ENCODE results near the gene GRB10. TPM values are rescaled to one million over a fixed set of nuclear protein-coding genes. Genes with fewer than 3 reads are reported as not detected.
A peak's percentile ranks its signal among the peaks of the same experiment; 100 is the strongest.

The GRB10 gene
- total RNA-seq, 4 donors from 2014 or later, result 32.1 to 50.3 (median 38.1) TPM

DNA sequence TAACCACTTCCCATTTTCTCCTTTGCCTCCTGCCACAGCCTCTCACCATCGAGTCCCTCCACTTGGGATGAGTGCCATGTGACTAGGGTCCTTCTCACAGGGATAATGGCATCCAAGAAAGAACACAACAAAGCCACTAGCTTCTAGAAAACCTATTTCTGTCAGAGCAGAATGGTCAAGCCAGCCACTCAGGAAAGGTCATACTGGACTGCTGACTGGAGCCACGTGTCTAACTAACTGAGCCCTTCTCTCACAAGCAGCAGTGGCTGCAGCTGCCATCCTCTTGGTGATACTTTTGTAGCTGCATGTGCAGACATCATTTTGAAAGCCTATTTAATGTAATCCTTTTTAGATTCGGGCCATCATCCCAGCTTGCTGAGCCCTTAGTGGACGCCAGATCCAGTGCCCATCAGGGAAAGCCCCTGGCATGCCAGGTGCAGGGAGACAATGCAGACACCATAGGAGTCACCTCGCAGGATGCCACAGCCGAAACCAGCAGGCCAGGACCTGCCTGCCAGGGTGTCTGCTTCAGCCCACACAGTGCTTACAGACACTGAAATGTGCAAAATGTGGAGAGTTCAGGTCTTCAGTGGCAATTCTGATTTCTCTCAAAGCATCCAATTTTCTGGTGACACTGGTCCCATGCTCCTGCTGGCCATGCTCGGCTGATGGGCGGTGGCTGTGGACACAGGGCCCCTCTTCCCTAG lies 119.1 kb downstream of the GRB10 start:
- Histone ChIP-seq H3K9me3 (no peaks in the 10 kb centered on the region), H3K27me3 (no peaks in the 10 kb centered on the region), H3K4me1 (peaks cover 0 to 19% (median 8%) of the 10 kb centered on the region in 4 donors), H3K36me3 (peaks cover 0 to 18% (median 0%) of the 10 kb centered on the region in 3 donors), H3K4me3 (no peak overlapping the region), H3K27ac (peak overlapping the region in 2 of 4 donors; percentile 13 to 14)
- DNase-seq, result no peak
- TF ChIP-seq, protein P1, sequence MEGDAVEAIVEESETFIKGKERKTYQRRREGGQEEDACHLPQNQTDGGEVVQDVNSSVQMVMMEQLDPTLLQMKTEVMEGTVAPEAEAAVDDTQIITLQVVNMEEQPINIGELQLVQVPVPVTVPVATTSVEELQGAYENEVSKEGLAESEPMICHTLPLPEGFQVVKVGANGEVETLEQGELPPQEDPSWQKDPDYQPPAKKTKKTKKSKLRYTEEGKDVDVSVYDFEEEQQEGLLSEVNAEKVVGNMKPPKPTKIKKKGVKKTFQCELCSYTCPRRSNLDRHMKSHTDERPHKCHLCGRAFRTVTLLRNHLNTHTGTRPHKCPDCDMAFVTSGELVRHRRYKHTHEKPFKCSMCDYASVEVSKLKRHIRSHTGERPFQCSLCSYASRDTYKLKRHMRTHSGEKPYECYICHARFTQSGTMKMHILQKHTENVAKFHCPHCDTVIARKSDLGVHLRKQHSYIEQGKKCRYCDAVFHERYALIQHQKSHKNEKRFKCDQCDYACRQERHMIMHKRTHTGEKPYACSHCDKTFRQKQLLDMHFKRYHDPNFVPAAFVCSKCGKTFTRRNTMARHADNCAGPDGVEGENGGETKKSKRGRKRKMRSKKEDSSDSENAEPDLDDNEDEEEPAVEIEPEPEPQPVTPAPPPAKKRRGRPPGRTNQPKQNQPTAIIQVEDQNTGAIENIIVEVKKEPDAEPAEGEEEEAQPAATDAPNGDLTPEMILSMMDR (IDR thresholded peaks at IDR 0.05), result no peak
- TF ChIP-seq POLR2A (IDR thresholded peaks at IDR 0.05), result no peak

DNA sequence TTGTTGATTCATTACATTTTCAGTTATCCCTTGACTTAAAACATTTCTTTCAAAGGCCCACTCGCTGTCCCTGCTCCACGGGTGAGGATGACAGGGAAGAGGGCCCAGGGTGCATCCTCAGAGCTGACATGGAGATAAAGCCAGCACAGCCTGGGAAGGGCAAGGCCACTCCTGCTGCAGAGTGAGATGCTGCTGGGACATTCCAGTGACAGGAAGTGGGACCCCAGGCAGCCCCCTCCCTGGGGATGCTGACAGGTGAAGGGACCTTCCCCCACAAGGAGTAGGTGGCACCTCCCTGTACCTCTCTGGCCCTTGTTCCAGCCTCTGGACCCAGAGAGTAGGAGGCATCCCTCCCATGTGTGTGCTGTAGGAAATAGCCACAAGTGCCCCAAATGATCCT lies 119.7 kb downstream of the GRB10 start:
- no peaks in the 10 kb centered on the region for H3K27me3 ChIP-seq
- H3K36me3 ChIP-seq, result peaks cover 0 to 18% (median 0%) of the 10 kb centered on the region in 3 donors
- no peaks in the 10 kb centered on the region for H3K9me3 ChIP-seq
- no peak for DNase-seq
- H3K4me1 ChIP-seq, result peaks cover 0 to 19% (median 8%) of the 10 kb centered on the region in 4 donors
- H3K27ac ChIP-seq, result peak overlapping the region in 1 of 4 donors; percentile 27
- TF ChIP-seq, protein P1 (IDR thresholded peaks at IDR 0.05), result no peak
- TF ChIP-seq POLR2A (IDR thresholded peaks at IDR 0.05), result no peak
- no peak overlapping the region for H3K4me3 ChIP-seq

DNA sequence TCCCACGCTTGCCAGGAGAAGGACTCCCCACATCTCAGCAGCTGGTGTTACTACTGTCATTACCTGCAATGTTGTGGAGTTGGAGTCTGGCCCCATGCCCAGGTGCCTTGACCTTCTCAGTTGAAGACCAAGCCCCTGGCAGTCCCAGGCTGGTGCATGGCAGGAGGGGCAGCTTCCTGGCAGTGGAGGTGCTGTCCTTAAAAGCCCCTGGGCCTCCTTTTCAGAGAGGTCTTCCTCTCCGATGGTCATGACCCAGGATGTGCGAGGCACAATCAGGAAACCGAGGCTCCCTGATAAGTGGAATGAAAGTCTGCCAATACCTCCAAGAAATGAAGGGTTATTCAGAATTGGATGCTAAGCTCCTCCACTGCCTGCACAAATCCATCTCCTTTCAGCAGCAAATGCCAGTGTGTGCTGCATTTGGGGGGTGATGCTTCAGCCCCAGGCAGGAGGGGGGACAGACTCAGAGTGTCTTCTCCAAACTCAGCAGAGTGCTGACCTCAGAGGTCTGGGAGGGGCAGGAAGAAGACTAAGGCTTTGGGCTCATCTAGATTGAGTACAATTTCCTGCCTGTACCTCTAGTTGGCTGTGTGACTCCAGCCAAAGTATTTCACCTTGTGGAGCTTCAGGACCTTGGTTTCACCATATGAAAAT lies 120.5 kb downstream of the GRB10 start:
- peak in 1 of 3 donors; percentile 49 for DNase-seq
- peaks cover 0 to 18% (median 0%) of the 10 kb centered on the region in 3 donors for H3K36me3 ChIP-seq
- H3K27me3 ChIP-seq, result no peaks in the 10 kb centered on the region
- peak overlapping the region in 2 of 4 donors; percentile 27 to 73 for H3K27ac ChIP-seq
- H3K9me3 ChIP-seq, result no peaks in the 10 kb centered on the region
- H3K4me1 ChIP-seq, result peaks cover 0 to 19% (median 7%) of the 10 kb centered on the region in 4 donors
- peak overlapping the region in 1 of 4 donors; percentile 16 for H3K4me3 ChIP-seq
- no peak for TF ChIP-seq POLR2A (IDR thresholded peaks at IDR 0.05)
- TF ChIP-seq, protein P1 (IDR thresholded peaks at IDR 0.05), result no peak

DNA sequence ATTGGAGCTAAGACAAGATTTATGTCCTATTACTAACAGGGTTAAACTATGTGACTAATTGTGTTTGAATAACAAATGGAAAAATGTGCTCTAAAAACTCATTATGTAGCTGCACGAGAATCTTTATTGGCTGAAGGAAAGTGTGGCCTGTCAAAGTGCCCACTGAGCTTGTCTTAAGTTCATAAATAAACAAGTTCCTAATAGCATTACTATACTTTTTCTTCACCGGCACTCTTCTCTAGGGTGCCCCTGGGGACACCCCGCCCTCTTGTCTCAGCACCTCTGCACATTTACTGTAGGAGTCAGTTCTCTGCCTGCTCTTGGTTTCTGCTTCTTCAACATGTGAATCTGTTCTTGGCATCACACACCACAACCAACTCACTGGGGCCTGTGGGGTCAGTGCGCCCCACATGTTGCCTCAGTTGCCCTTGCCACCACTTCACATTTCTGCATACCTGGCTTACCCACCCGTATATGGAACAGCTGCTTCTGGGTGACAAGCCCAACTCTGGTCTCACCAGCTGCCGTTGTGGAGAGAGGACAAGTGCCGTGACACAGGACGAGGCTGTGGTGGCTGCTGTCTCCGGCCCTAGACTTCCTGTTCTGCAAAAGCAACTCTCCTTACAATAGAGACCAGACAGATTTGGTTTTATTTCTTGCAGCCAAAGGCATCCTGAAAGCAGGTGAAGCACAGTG lies 121.2 kb downstream of the GRB10 start:
- DNase-seq, result peak in 2 of 3 donors; percentile 75 to 83
- TF ChIP-seq, protein P1 (IDR thresholded peaks at IDR 0.05), result no peak
- TF ChIP-seq POLR2A (IDR thresholded peaks at IDR 0.05), result no peak
- Histone ChIP-seq H3K9me3 (no peaks in the 10 kb centered on the region), H3K27ac (peak overlapping the region in 2 of 4 donors; percentile 27 to 73), H3K27me3 (no peaks in the 10 kb centered on the region), H3K36me3 (peaks cover 0 to 18% (median 0%) of the 10 kb centered on the region in 3 donors), H3K4me1 (peaks cover 0 to 19% (median 11%) of the 10 kb centered on the region in 4 donors), H3K4me3 (no peak overlapping the region)

DNA sequence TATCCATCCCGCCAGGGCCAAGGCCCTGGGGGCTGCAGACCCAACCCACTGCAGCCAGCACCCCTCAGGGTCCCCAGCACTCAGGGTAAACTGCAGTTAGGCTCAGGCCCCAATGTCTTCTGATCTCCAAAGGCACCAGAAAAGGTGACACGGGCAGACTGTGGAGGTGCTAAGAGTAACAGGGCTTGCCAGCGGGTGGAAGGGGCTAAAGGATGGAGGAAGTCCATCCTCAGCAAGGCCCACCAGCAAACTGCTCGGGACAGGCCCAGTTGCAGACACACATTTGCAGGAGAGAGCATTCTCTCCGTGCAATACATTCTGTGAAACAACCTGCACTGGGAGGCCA lies 121.9 kb downstream of the GRB10 start:
- TF ChIP-seq, protein P1 (IDR thresholded peaks at IDR 0.05), result no peak
- TF ChIP-seq POLR2A (IDR thresholded peaks at IDR 0.05), result no peak
- H3K4me3 ChIP-seq, result peak overlapping the region in 1 of 4 donors; percentile 40
- H3K27me3 ChIP-seq, result no peaks in the 10 kb centered on the region
- DNase-seq, result no peak
- peaks cover 0 to 18% (median 0%) of the 10 kb centered on the region in 3 donors for H3K36me3 ChIP-seq
- H3K9me3 ChIP-seq, result no peaks in the 10 kb centered on the region
- H3K4me1 ChIP-seq, result peaks cover 0 to 19% (median 18%) of the 10 kb centered on the region in 4 donors
- peak overlapping the region in 2 of 4 donors; percentile 16 to 73 for H3K27ac ChIP-seq

Measured in Peyer's patch (tissue), 4 donors.